NCI-H146 (cell line): Measurements from ENCODE around the gene PLEKHM2.
A peak's percentile ranks its signal among the peaks of the same experiment; 100 is the strongest.
"Not testable (repeated sequence)": the region's sequence is repeated elsewhere in the genome, so short reads cannot be mapped to it uniquely, and the experiment has no call there.

ENCODE experiments used
- DNase-seq: peaks from one replicate; lab custom pipeline; 2025; lab: John Stamatoyannopoulos, UW

PLEKHM2 gene

DNA sequence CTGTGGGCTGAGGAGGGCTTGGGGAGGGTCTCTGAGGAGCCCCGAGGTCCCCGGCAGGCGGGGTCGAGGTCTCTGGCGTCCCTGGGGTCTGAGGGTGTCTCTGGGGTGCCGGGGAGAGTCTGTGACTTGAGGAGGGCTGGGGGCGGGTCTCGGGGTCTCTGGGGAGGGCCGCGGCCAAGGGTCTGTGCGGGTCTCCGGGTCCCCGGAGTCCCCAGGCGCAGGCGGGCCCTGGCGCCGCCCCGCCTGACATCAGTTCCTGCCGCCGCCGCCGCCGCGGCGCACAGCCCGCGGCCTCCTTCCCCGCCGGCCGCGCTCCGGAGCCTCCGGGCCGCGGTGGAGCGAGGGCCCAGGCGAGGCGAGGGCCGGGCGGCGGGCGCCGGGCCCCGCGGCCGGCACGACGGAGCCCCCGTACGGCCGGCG, at the start of gene PLEKHM2:
Gene PLEKHM2 (plus strand): TSS at position 279 of the 420 bp plus-strand sequence. CDS start 239 bp downstream, outside the sequence.
- DNase-seq: peak; percentile 22

GRCh38 chr1:15636436-15636835, 47.7 kb upstream of the PLEKHM2 start:
- DNase-seq: no peak

DNA sequence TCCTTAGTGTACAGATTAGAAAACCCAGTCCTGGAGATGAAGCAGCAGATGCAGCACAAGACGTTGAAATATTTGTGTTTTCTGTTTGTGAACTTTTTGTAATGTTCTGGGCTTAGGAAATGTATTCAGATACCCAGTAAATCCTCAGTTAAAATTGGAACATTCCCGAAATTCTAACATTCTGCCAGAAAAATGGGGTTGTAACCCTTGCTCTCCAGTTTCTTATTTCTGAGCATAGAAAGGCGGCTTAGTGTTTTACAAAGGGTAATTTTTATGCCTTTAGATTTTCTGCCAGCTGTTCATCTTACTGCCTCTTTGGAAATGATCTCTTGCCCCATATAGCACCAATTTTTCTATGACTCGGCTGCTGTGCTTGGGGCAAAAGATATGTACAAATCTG, 46.3 kb upstream of the PLEKHM2 start:
- DNase-seq: no peak

DNA sequence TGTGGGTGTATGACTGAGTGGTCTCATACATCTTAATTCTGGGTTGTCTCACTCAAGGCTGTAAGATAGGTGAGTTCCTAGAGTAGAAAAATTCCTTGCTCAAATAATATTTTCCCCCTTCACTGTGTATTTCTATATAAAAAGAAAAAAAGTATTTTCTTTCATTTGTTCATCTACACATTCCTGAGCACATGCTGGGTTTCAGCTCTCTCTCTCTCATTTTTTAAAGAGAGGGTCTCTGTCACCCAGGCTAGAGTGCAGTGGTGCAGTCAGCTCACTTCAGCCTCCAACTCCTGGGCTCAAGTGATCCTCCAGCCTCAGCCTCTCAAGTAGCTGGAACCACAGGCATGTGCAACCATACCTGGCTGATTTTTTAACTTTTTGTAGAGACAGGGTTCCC, 44.9 kb upstream of the PLEKHM2 start:
- DNase-seq: no peak

- no peak for DNase-seq
These were observed 44.2 kb upstream of the PLEKHM2 start for GRCh38 chr1:15639931-15640330.

DNA sequence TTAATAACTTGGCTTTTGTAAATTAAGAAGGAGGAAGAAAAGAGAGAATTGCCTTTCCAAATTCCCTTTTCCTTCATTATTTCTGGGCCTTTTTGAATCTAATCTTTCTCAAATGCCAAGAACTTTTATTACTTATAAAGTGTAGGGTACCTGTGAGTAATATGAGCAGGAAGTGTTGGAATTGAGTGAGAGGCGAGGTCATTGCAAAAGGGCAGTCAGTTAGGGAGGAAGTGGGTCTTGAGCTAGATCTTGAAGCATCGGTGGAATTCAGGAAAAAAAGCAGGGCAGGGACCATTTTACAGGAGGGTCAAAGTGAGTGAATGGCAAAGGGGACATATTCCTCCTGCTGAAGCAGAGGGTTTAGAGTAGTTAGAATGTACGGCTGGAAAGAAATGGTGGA, 43.5 kb upstream of the PLEKHM2 start:
- no peak for DNase-seq

- DNase-seq: no peak
These were observed 34.2 kb upstream of the PLEKHM2 start for GRCh38 chr1:15649937-15650336.

GRCh38 chr1:15650433-15650832, 33.7 kb upstream of the PLEKHM2 start:
- DNase-seq: no peak

- not testable (repeated sequence) for DNase-seq
These were observed 32.0 kb upstream of the PLEKHM2 start for GRCh38 chr1:15652130-15652529.

- no peak for DNase-seq
These were observed 29.9 kb upstream of the PLEKHM2 start for GRCh38 chr1:15654091-15654690.

- DNase-seq: no peak
These were observed 27.7 kb upstream of the PLEKHM2 start for GRCh38 chr1:15656464-15656863.

GRCh38 chr1:15657021-15657420, 27.1 kb upstream of the PLEKHM2 start:
- DNase-seq: no peak

GRCh38 chr1:15660151-15660550, 24.0 kb upstream of the PLEKHM2 start:
- DNase-seq: no peak

- no peak for DNase-seq
These were observed 21.6 kb upstream of the PLEKHM2 start for GRCh38 chr1:15662477-15662876.

DNA sequence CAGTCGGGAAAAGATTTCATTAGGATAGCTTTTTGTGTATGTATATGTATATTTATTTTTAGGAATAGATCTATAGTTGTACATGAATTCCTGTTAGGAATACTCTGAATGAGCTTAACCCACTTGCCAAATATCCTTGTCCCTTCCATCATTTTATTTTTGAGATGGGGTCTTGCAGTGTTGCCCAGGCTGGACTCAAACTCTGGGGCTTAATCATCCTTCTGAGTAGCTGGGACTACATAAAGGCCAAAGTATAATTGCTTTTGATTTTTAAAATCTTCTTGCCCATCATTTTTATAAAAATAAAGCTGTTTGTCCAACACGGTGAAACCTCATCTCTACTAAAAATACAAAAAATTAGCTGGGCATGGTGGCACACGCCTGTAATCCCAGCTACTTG, 20.2 kb upstream of the PLEKHM2 start:
- no peak for DNase-seq

DNA sequence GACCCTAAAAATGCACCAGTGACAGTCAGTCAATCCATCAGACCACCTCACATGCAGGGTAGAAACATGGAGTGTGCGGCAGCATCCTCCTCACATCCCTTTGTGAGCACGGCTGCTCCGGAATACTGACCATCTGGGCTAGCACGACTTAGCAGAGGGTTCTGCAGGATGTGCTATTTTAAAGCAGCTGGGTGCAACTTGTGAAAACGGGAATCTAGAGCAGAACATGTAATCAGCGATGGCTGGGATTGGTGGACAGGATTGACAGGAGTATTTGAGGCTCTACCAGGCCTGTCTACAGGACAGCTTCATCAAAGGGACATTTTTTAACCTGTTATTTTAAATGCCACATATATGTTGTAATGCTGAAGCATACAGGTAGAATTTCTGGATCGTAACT, 16.8 kb upstream of the PLEKHM2 start:
- DNase-seq: no peak

- DNase-seq: no peak
These were observed 15.9 kb upstream of the PLEKHM2 start for GRCh38 chr1:15668089-15668754.

DNA sequence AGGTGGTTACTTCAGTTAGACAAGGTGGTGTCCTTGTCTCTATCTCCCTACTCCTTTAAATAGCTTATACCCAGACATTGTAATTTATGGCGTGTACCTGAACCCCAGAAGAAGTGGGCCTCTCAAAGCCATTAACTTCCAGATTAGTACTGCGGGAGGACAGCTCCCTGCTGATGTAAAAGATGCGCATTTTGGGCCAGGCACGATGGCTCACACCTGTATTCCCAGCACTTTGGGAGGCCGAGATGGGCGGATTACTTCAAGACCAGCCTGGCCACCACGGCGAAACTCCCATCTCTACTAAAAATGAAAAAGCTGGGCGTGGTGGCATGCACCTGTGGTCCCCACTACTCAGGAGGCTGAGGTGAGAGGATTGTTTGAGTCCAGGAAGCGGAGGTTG, 15.0 kb upstream of the PLEKHM2 start:
- DNase-seq: no peak

GRCh38 chr1:15669864-15670263, 14.3 kb upstream of the PLEKHM2 start:
- DNase-seq: no peak

GRCh38 chr1:15671430-15671829, 12.7 kb upstream of the PLEKHM2 start:
- DNase-seq: peak; percentile 64

- DNase-seq: no peak
These were observed 9.5 kb upstream of the PLEKHM2 start for GRCh38 chr1:15674386-15675159.

GRCh38 chr1:15676010-15676409, 8.1 kb upstream of the PLEKHM2 start:
- no peak for DNase-seq
